ENCODE data around the gene EPGN. TPM values are rescaled to one million over a fixed set of nuclear protein-coding genes. Genes with fewer than 3 reads are reported as not detected.

Gene EPGN
- total RNA-seq, 1 donor, result 0.43 TPM

DNA sequence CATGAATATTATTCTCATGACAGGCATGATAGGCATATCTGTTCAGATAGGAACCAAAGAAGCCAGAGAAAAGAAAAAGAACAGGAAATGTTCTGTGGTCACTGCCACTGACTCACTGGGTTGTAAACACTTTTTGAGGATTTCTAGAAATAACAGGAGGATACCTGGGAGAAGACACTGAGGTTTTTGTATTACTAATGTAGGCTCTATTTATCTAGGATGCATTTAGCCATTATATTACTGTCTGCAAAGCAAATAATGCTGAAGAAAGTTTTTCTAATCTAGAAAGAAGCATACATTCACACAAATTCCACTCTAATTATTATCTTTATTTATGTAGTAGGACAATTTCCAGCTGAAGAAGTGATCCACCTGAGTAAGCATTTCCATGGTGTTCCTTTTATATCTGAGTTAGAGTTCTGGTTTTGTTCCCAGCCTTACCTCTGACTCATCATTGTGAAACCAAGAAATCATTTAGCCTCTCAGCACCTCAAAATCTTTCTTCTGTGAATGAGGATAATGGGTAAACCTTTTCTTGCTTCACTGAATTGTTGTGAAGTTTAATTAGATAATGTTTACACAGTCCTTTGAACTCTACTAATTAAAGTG, 40.2 kb upstream of the EPGN start:
- peak; percentile 55 for DNase-seq (ENCODE audit: low read depth)
- TF ChIP-seq, protein P1, sequence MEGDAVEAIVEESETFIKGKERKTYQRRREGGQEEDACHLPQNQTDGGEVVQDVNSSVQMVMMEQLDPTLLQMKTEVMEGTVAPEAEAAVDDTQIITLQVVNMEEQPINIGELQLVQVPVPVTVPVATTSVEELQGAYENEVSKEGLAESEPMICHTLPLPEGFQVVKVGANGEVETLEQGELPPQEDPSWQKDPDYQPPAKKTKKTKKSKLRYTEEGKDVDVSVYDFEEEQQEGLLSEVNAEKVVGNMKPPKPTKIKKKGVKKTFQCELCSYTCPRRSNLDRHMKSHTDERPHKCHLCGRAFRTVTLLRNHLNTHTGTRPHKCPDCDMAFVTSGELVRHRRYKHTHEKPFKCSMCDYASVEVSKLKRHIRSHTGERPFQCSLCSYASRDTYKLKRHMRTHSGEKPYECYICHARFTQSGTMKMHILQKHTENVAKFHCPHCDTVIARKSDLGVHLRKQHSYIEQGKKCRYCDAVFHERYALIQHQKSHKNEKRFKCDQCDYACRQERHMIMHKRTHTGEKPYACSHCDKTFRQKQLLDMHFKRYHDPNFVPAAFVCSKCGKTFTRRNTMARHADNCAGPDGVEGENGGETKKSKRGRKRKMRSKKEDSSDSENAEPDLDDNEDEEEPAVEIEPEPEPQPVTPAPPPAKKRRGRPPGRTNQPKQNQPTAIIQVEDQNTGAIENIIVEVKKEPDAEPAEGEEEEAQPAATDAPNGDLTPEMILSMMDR (IDR thresholded peaks at IDR 0.05; ENCODE audit: insufficient read depth, low read depth, low read length), result no peak
- H3K4me3 ChIP-seq (ENCODE audit: low read depth, low read length), result no peak overlapping the region

DNA sequence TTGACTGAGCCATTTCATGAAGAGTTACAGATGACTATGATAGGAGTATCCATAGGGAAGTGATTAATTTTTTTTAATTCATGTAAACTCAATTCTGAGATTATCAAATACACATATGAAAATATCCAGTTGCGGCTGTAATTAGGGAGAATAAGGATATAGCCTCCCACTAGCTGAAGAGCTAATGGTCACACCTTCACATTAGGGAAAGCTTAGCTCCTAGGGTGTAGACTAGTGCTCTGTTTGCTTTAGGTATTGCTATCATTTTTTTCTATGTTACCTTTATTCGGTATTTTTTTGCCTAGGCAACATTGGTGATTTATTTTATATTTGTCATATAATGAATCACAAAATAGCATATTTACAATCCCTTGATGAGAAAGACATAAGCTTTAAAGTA, 39.6 kb upstream of the EPGN start:
- TF ChIP-seq, protein P1 (IDR thresholded peaks at IDR 0.05; ENCODE audit: insufficient read depth, low read depth, low read length), result no peak
- no peak overlapping the region for H3K4me3 ChIP-seq (ENCODE audit: low read depth, low read length)
- DNase-seq (ENCODE audit: low read depth), result no peak

DNA sequence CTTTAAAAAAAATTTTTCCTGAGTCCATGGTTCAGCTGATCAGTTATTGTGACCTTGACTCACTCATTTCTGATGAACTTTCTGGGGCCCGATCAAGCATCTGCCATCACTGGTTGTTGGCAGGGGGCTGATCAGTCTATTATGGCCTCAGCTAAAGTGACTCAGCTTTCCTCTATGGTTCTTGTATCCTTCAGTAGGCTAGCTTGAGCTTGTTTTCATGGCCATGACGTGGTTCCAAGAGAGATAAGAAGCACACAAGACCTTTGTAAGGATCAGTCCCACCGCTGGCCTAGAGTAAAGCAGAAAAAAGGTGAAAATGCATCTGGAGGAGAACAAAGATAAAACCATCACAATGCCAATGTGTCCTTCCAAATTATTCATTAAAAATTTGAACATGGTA, 29.8 kb upstream of the EPGN start:
- TF ChIP-seq, protein P1 (IDR thresholded peaks at IDR 0.05; ENCODE audit: insufficient read depth, low read depth, low read length), result no peak

DNA sequence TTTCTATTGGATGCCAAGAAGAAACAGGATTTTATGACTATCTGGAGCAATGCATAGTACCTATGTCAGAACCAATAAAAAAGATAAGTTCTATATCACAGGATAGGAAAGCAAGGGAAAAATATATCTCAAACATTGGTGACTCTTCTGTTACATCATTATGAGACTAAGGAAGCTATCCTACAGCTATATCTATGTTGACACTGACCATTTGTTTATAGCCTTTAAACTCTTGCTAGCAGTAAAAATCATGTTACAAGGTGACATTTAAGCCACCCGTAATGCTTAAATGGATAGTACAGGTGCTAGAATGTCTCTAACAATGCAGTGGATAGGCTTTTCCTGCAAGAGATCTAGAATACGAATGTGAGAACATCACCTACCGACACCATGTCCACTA, 28.6 kb upstream of the EPGN start:
- TF ChIP-seq, protein P1 (IDR thresholded peaks at IDR 0.05; ENCODE audit: insufficient read depth, low read depth, low read length), result no peak
- no peak for DNase-seq (ENCODE audit: low read depth)
- no peak overlapping the region for H3K4me3 ChIP-seq (ENCODE audit: low read depth, low read length)

More for the DNA sequence above, 29.8 kb upstream of the EPGN start:
- no peak overlapping the region for H3K4me3 ChIP-seq (ENCODE audit: low read depth, low read length)
- DNase-seq (ENCODE audit: low read depth), result no peak

DNA sequence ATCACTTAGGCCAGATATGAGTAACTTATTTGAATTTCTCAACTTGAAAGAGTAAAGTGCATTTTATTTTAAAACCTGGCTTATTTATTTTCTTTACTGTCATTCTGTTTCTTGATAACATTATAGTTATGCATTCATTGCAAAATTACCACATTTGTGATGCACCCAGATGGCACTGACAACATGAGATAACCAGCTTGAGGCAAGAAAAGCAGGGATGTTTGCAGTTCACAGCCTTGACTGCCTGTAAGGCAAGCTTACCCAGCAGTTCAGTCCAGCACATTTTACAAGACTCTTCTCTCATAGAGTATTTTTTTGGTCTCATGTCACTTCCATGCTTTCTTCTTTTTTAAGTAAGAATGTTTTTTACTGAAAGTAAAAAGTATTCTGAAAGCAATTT, 25.3 kb upstream of the EPGN start:
- TF ChIP-seq, protein P1 (IDR thresholded peaks at IDR 0.05; ENCODE audit: insufficient read depth, low read depth, low read length), result no peak
- DNase-seq (ENCODE audit: low read depth), result no peak
- no peak overlapping the region for H3K4me3 ChIP-seq (ENCODE audit: low read depth, low read length)

DNA sequence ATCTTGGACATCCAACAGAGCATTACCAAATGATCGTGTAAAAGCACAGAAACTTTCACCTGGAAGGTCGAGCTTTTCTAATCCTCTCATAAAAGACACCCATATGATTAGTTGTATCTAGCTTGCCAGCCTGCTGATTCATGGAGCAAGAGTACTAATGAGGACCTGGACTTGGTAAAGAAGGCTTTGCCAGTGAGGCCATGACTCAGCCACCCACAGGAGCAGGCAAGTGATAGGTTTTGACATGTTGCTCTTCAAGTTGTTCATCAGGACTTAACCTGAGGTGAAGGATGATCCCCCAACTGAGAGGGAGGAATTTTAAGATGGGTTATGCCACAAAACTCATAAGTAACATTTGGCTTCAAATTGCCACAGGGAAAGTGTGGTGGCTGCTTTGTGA, 24.7 kb upstream of the EPGN start:
- no peak overlapping the region for H3K4me3 ChIP-seq (ENCODE audit: low read depth, low read length)
- TF ChIP-seq, protein P1 (IDR thresholded peaks at IDR 0.05; ENCODE audit: insufficient read depth, low read depth, low read length), result no peak
- peak; percentile 18 for DNase-seq (ENCODE audit: low read depth)

DNA sequence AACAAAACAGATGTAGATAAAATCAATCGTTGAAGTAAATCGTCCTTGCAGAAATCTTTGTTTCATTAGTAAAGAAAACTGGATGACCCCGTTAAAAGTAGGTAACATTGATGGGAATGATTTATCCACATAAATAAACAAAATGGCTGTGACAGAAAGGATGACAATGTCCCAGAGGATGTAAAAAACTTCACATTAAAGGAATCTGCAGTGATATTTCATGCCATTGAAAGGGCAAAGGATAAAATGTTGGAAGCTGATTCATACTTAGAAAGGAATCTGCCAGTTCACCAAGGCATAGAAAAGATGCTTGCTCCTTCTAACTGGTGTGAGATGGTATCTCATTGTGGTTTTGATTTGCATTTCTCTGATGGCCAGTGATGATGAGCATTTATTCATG, 24.2 kb upstream of the EPGN start:
- peak; percentile 18 for DNase-seq (ENCODE audit: low read depth)
- no peak overlapping the region for H3K4me3 ChIP-seq (ENCODE audit: low read depth, low read length)

More for the DNA sequence above, 24.2 kb upstream of the EPGN start:
- TF ChIP-seq, protein P1 (IDR thresholded peaks at IDR 0.05; ENCODE audit: insufficient read depth, low read depth, low read length), result no peak

Measured in fibroblast of villous mesenchyme (primary cell).